SK-N-MC (cell line): ENCODE measurements around the gene OR2K2.

ENCODE experiments used
- DNase-seq: peaks from one replicate; pipeline ENCODE4 v3.0.0-alpha.2; 2011; ENCODE audit warnings: low read depth, low spot score
- H3K27ac ChIP-seq: fragments of 200-600 bp; sonication (generic); 2 replicates; pipeline ENCODE4 v1.5.1; 2016; ENCODE audit warnings: mixed run types
- H3K36me3 ChIP-seq: fragments of 200-600 bp; sonication (generic); 2 replicates; pipeline ENCODE4 v1.6.1; 2017; ENCODE audit warnings: antibody characterized with exemption, low read length, mixed read lengths; ENCODE audit not compliant: insufficient read depth
- H3K4me3 ChIP-seq: fragments of 200-600 bp; sonication (generic); 2 replicates; pipeline ENCODE4 v1.5.1; 2016
- H3K9ac ChIP-seq: fragments of 200-600 bp; sonication (generic); 2 replicates; pipeline ENCODE4 v1.8.0; 2017; ENCODE audit warnings: mixed run types, mixed read lengths; ENCODE audit not compliant: insufficient read length
- H3K9me3 ChIP-seq: fragments of 200-600 bp; sonication (generic); 2 replicates; pipeline ENCODE4 v1.6.1; 2017; ENCODE audit warnings: low read depth, mild to moderate bottlenecking, antibody characterized with exemption, low read length, moderate library complexity, mixed read lengths
- EZH2 ChIP-seq: fragments of 200-600 bp; sonication (generic); IDR thresholded peaks from one replicate; pipeline ENCODE4 v1.6.1; 2017; ENCODE audit warnings: antibody characterized with exemption
- FOXP2 ChIP-seq: optimal IDR thresholded peaks from 2 replicates; pipeline ENCODE3; 2011; ENCODE audit warnings: mild to moderate bottlenecking, moderate library complexity; ENCODE audit not compliant: insufficient read depth; ENCODE audit errors: extremely low read length, control extremely low read depth
- POLR2AphosphoS5 ChIP-seq: IDR thresholded peaks from 2 replicates; pipeline ENCODE4 v1.6.1; 2012; ENCODE audit warnings: mild to moderate bottlenecking, low read depth, low read length, borderline replicate concordance

The OR2K2 gene, protein sequence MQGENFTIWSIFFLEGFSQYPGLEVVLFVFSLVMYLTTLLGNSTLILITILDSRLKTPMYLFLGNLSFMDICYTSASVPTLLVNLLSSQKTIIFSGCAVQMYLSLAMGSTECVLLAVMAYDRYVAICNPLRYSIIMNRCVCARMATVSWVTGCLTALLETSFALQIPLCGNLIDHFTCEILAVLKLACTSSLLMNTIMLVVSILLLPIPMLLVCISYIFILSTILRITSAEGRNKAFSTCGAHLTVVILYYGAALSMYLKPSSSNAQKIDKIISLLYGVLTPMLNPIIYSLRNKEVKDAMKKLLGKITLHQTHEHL

DNA sequence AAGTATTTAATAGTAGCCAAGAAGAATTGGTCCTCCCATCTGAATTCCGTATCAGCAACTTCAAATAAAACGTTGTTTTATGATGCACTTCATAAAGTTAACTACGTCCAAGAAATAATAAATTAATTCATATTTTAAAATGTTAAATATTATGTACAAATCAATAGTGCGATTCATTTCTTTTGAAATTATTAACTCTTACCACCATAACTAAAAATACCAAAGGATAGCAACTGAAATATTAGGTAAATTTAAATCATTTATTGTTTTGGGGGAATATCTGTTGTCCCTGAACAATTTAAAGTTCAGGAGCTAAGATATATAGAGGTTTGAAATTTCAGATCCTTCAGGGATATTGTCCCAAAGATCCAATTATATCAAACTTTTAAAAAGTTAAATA lies at the start of gene OR2K2:
Gene OR2K2, minus strand, starts transcription at position 101 of the 400 bp plus-strand sequence. CDS start 1,791 bp downstream, outside the sequence.
- no peak for TF ChIP-seq POLR2AphosphoS5
- no peak for TF ChIP-seq FOXP2
- TF ChIP-seq EZH2: no peak
- Histone ChIP-seq H3K36me3 (no peaks in the 10 kb centered on the region), H3K27ac (no peak within 1 kb of the TSS), H3K9ac (no peak within 1 kb of the TSS), H3K9me3 (no peaks in the 10 kb centered on the region), H3K4me3 (no peak within 1 kb of the TSS)
- DNase-seq: no peak

DNA sequence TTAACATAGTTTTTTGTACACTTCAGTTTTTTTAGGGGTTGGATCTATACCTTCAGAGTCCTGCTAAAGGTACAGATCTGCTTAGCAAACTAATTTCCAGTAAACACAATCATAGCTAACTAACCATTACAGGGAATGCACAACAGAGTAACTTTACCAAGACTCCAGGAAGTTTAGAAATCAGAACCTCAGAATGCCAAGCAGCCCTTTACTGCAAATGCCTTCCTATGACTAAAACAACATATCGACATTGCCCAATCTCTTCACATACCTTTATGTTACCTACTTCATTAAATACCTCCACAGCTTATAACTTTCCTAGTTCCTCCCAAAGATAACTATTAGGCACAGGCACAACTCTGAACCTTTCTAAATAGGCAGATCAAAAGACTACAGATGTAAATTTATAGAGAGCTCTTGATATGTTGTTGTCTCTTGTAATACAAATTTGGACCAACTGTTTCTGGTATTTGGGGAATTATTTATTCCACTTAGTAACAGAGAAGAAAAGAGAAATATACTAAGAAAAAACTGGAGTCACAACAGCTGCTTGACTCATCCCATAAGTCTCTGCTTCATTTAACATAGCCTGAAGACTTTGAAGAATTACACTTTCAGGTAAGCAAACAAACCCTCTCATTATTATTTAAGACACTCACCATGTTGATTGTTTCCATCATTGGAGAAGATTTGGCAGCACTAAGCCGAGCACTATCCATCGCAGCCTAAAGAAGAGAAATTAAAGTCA lies 46.0 kb upstream of the OR2K2 start:
- Histone ChIP-seq H3K27ac (no peak overlapping the region), H3K9ac (no peak overlapping the region), H3K9me3 (no peaks in the 10 kb centered on the region; the same call in 1 of the 2 replicates), H3K4me3 (no peak overlapping the region), H3K36me3 (peaks cover 64% of the 10 kb centered on the region)
- no peak for TF ChIP-seq POLR2AphosphoS5
- no peak for TF ChIP-seq EZH2
- no peak for TF ChIP-seq FOXP2
- DNase-seq: no peak

DNA sequence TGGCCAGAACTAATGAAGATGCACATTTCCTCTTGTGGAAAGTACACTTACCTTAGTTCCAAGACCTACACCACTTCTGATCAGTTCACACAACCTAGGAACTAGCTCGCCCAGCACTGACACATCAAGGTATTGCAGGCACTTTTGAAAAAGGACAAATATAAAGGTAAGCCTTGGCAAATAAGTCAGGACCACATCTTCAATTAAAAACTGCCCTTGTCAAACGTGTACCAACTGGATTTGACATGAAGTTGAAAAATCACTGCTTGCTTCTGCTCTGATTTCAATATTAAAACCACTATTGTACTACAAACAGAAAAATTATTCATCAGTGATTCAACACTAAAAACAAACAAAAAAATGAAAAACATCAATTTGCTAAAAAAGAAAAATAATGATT lies 45.0 kb upstream of the OR2K2 start:
- TF ChIP-seq POLR2AphosphoS5: no peak
- no peak for TF ChIP-seq EZH2
- no peak for TF ChIP-seq FOXP2
- no peaks in the 10 kb centered on the region; the same call in 1 of the 2 replicates for H3K9me3 ChIP-seq
- H3K36me3 ChIP-seq: peaks cover 72% of the 10 kb centered on the region
- no peak overlapping the region for H3K27ac ChIP-seq
- DNase-seq: no peak
- H3K4me3 ChIP-seq: no peak overlapping the region
- H3K9ac ChIP-seq: no peak overlapping the region

DNA sequence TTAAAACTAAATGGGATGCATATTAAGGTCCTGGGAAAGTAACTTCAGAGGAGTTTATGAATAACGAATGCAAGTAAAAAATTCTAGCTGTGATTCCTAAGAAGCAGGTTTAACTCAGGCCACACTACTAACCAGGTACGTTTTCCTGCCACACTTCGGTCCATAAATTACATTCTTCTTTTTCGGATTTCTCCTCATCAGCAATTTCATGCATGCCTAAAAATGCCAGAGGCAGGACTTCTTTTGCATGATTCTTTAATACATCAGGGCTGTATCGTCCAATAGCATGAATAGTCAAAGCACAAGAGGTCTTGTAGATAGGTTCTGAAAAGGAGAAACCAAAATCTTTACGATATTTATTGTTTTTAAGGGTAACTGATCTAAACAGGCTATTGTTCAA lies 42.3 kb upstream of the OR2K2 start:
- TF ChIP-seq POLR2AphosphoS5: no peak
- no peak for TF ChIP-seq FOXP2
- TF ChIP-seq EZH2: no peak
- Histone ChIP-seq H3K36me3 (peaks cover 82% of the 10 kb centered on the region), H3K27ac (no peak overlapping the region), H3K9ac (no peak overlapping the region), H3K9me3 (no peaks in the 10 kb centered on the region; the same call in 1 of the 2 replicates), H3K4me3 (no peak overlapping the region)
- DNase-seq: no peak

DNA sequence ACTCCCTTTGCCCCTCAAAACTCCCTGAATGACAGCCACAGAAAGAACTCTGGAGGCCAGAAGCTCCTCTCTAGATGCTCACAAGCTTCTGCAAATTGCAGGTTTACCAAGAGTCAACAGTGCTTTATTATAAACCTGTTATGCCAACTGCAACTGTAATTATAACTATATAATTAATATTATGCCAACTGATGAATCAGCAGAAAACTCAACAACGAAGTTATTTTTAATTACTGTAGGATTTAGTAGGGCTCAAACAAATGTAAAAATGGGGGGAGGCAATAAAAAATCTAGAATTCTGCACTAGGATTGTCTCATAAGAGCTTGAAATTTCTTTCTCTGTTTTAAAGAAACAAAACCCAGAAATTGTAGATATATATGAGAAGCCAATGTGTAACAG lies 37.0 kb upstream of the OR2K2 start:
- TF ChIP-seq FOXP2: no peak
- TF ChIP-seq POLR2AphosphoS5: no peak
- no peak for TF ChIP-seq EZH2

GRCh38 chr9:111362526-111362925 lies 32.5 kb upstream of the OR2K2 start:
- Histone ChIP-seq H3K27ac (peak overlapping the region; percentile 45; the same call in 1 of the 2 replicates), H3K36me3 (peaks cover 41% of the 10 kb centered on the region), H3K4me3 (peak overlapping the region; percentile 20; the same call in 1 of the 2 replicates), H3K9me3 (no peaks in the 10 kb centered on the region), H3K9ac (no peak overlapping the region)
- TF ChIP-seq EZH2 (no peak), POLR2AphosphoS5 (no peak)
- DNase-seq: peak; percentile 26

More for the DNA sequence above, 37.0 kb upstream of the OR2K2 start:
- Histone ChIP-seq H3K9me3 (no peaks in the 10 kb centered on the region; the same call in 1 of the 2 replicates), H3K27ac (no peak overlapping the region), H3K36me3 (peaks cover 76% of the 10 kb centered on the region), H3K9ac (no peak overlapping the region), H3K4me3 (no peak overlapping the region)
- DNase-seq: no peak

GRCh38 chr9:111360881-111361280 lies 30.9 kb upstream of the OR2K2 start:
- H3K9me3 ChIP-seq: no peaks in the 10 kb centered on the region
- H3K9ac ChIP-seq: no peak overlapping the region
- no peak overlapping the region for H3K27ac ChIP-seq
- no peak overlapping the region for H3K4me3 ChIP-seq
- peak; percentile 10 for DNase-seq
- peaks cover 35% of the 10 kb centered on the region for H3K36me3 ChIP-seq
- TF ChIP-seq FOXP2 (no peak), POLR2AphosphoS5 (no peak)

GRCh38 chr9:111356481-111357244 lies 26.6 kb upstream of the OR2K2 start:
- H3K9me3 ChIP-seq: no peaks in the 10 kb centered on the region
- H3K36me3 ChIP-seq: peaks cover 7% of the 10 kb centered on the region
- DNase-seq: peak; percentile 28
- H3K27ac ChIP-seq: peak overlapping the region; percentile 89
- H3K9ac ChIP-seq: peak overlapping the region; percentile 54
- peak overlapping the region; percentile 66 for H3K4me3 ChIP-seq
- no peak for TF ChIP-seq POLR2AphosphoS5
- TF ChIP-seq EZH2: no peak
- no peak for TF ChIP-seq FOXP2
